ENCODE data around the gene CELF4.

The CELF4 gene

GRCh38 chr18:37578886-37579513, 13.4 kb upstream of the CELF4 start:
- peak; percentile 9 for TF ChIP-seq CTCF (IDR thresholded peaks at IDR 0.05; ENCODE audit: low read depth, low read length, missing control alignments)
- Histone ChIP-seq H3K27me3 (replicated peaks) (no peaks in the 10 kb centered on the region), H3K27ac (no peak overlapping the region), H3K4me3 (ENCODE audit: low read depth, low read length) (no peak overlapping the region), H3K36me3 (replicated peaks) (no peaks in the 10 kb centered on the region)
- DNase-seq: peak; percentile 17
- in situ Hi-C loops (cut with HindIII; ENCODE audit: low pct_ligation_motif_present, low sequenced_read_pairs): no loop called here

- Histone ChIP-seq H3K4me3 (ENCODE audit: low read depth, low read length) (no peak overlapping the region), H3K27me3 (replicated peaks) (no peaks in the 10 kb centered on the region), H3K36me3 (replicated peaks) (no peaks in the 10 kb centered on the region), H3K27ac (no peak overlapping the region)
- no peak for DNase-seq
- TF ChIP-seq CTCF (IDR thresholded peaks at IDR 0.05; ENCODE audit: low read depth, low read length, missing control alignments): no peak
- in situ Hi-C loops (cut with HindIII; ENCODE audit: low pct_ligation_motif_present, low sequenced_read_pairs): no loop called here
Observed at GRCh38 chr18:37578182-37578678, 12.6 kb upstream of the CELF4 start.

- no peak for DNase-seq
- no peak overlapping the region for H3K27ac ChIP-seq
Observed at GRCh38 chr18:37577051-37577611, 11.5 kb upstream of the CELF4 start.

GRCh38 chr18:37575646-37576045, 10.0 kb upstream of the CELF4 start:
- H3K36me3 ChIP-seq (replicated peaks): no peaks in the 10 kb centered on the region

More at GRCh38 chr18:37577051-37577611, 11.5 kb upstream of the CELF4 start:
- in situ Hi-C loops (cut with HindIII; ENCODE audit: low pct_ligation_motif_present, low sequenced_read_pairs): no loop called here
- no peaks in the 10 kb centered on the region for H3K27me3 ChIP-seq (replicated peaks)
- H3K4me3 ChIP-seq (ENCODE audit: low read depth, low read length): no peak overlapping the region
- H3K36me3 ChIP-seq (replicated peaks): no peaks in the 10 kb centered on the region
- TF ChIP-seq CTCF (IDR thresholded peaks at IDR 0.05; ENCODE audit: low read depth, low read length, missing control alignments): no peak

GRCh38 chr18:37574113-37574512, 8.5 kb upstream of the CELF4 start:
- no peak for DNase-seq
- no peak for TF ChIP-seq CTCF (IDR thresholded peaks at IDR 0.05; ENCODE audit: low read depth, low read length, missing control alignments)

More at GRCh38 chr18:37575646-37576045, 10.0 kb upstream of the CELF4 start:
- H3K27me3 ChIP-seq (replicated peaks): no peaks in the 10 kb centered on the region
- in situ Hi-C loops (cut with HindIII; ENCODE audit: low pct_ligation_motif_present, low sequenced_read_pairs): no loop called here
- no peak overlapping the region for H3K4me3 ChIP-seq (ENCODE audit: low read depth, low read length)
- TF ChIP-seq CTCF (IDR thresholded peaks at IDR 0.05; ENCODE audit: low read depth, low read length, missing control alignments): no peak
- DNase-seq: no peak
- no peak overlapping the region for H3K27ac ChIP-seq

More at GRCh38 chr18:37574113-37574512, 8.5 kb upstream of the CELF4 start:
- in situ Hi-C loops (cut with HindIII; ENCODE audit: low pct_ligation_motif_present, low sequenced_read_pairs): no loop called here
- Histone ChIP-seq H3K36me3 (replicated peaks) (no peaks in the 10 kb centered on the region), H3K27me3 (replicated peaks) (no peaks in the 10 kb centered on the region), H3K4me3 (ENCODE audit: low read depth, low read length) (no peak overlapping the region), H3K27ac (no peak overlapping the region)
